ENCODE results near the gene ASB2.

GRCh38 chr14:93901813-93902212, 74.6 kb downstream of the ASB2 start:
- TF ChIP-seq CTCF (IDR thresholded peaks at IDR 0.05; ENCODE audit: borderline replicate concordance, extremely low read depth, low read length, poor library complexity, severe bottlenecking) (no peak), EZH2 (IDR thresholded peaks at IDR 0.05; ENCODE audit: borderline replicate concordance, low read depth, low read length, severe bottlenecking) (no peak)

Measured in DND-41 (cell line).